H9 (cell line): ENCODE data around the gene KCNMB2. TPM values are rescaled to one million over a fixed set of nuclear protein-coding genes. Genes with fewer than 3 reads are reported as not detected.

Experiments
- DNase-seq: peaks from one replicate; pipeline ENCODE4 v3.0.0-alpha.2; 2017
- H2AFZ ChIP-seq: one replicate; pipeline ENCODE4 v1.6.1; 2013; ENCODE audit warnings: mild to moderate bottlenecking, low read length, control low read depth, moderate library complexity
- H2AK5ac ChIP-seq: 2 replicates; pipeline ENCODE4 v1.6.1; 2013; ENCODE audit warnings: low read length, control low read depth, mixed read lengths; ENCODE audit not compliant: insufficient read length
- H2BK120ac ChIP-seq: one replicate; pipeline ENCODE4 v1.6.1; 2013; ENCODE audit warnings: low read depth, mild to moderate bottlenecking, low read length, control low read depth, inconsistent platforms; ENCODE audit not compliant: poor library complexity, severe bottlenecking
- H2BK12ac ChIP-seq: 2 replicates; pipeline ENCODE4 v1.6.1; 2013; ENCODE audit warnings: low read length, control low read depth, mixed read lengths, low read depth; ENCODE audit not compliant: insufficient read length
- H2BK15ac ChIP-seq: 2 replicates; pipeline ENCODE4 v1.6.1; 2013; ENCODE audit warnings: low read depth, low read length, control low read depth
- H2BK20ac ChIP-seq: one replicate; pipeline ENCODE4 v1.6.1; 2013; ENCODE audit warnings: low read depth, mild to moderate bottlenecking, low read length, control low read depth, inconsistent platforms; ENCODE audit not compliant: poor library complexity, severe bottlenecking
- H2BK5ac ChIP-seq: 2 replicates; pipeline ENCODE4 v1.6.1; 2013; ENCODE audit warnings: low read length, control low read depth, mixed read lengths; ENCODE audit not compliant: insufficient read length
- H3K14ac ChIP-seq: 2 replicates; pipeline ENCODE4 v1.6.1; 2013; ENCODE audit warnings: low read length, control low read depth; ENCODE audit not compliant: insufficient read depth
- H3K18ac ChIP-seq: 2 replicates; pipeline ENCODE4 v1.6.1; 2013; ENCODE audit warnings: low read depth, mild to moderate bottlenecking, mixed read lengths, low read length, control low read depth; ENCODE audit not compliant: insufficient read length
- H3K23ac ChIP-seq: 2 replicates; pipeline ENCODE4 v1.6.1; 2013; ENCODE audit warnings: low read length, control low read depth, mixed read lengths, low read depth; ENCODE audit not compliant: insufficient read length
- H3K23me2 ChIP-seq: 2 replicates; pipeline ENCODE4 v1.6.1; 2013; ENCODE audit warnings: low read depth, mild to moderate bottlenecking, mixed read lengths, low read length, control low read depth; ENCODE audit not compliant: insufficient read length, poor library complexity, severe bottlenecking
- H3K27ac ChIP-seq: 2 replicates; pipeline ENCODE4 v1.5.1; 2013; ENCODE audit warnings: low read length, control low read depth, mixed read lengths, low read depth; ENCODE audit not compliant: insufficient read length
- H3K27me3 ChIP-seq: 2 replicates; pipeline ENCODE4 v1.6.1; 2013; ENCODE audit warnings: low read length, control low read depth, inconsistent platforms; ENCODE audit not compliant: insufficient read depth
- H3K4ac ChIP-seq: 2 replicates; pipeline ENCODE4 v1.6.1; 2013; ENCODE audit warnings: low read depth, mild to moderate bottlenecking, control low read depth, inconsistent platforms, low read length, moderate library complexity
- H3K4me1 ChIP-seq: 2 replicates; pipeline ENCODE4 v1.6.1; 2013; ENCODE audit warnings: low read length, control low read depth, inconsistent platforms; ENCODE audit not compliant: insufficient read depth
- H3K4me2 ChIP-seq: 2 replicates; pipeline ENCODE4 v1.6.1; 2013; ENCODE audit warnings: low read length, control low read depth, mixed read lengths; ENCODE audit not compliant: insufficient read length, insufficient read depth
- H3K56ac ChIP-seq: 2 replicates; pipeline ENCODE4 v1.6.1; 2013; ENCODE audit warnings: low read depth, mild to moderate bottlenecking, mixed read lengths, low read length, control low read depth; ENCODE audit not compliant: insufficient read length
- H3K79me1 ChIP-seq: 2 replicates; pipeline ENCODE4 v1.6.1; 2013; ENCODE audit warnings: low read depth, mild to moderate bottlenecking, moderate library complexity, low read length, control low read depth, inconsistent platforms; ENCODE audit not compliant: insufficient read depth, poor library complexity, severe bottlenecking
- H3K79me2 ChIP-seq: 2 replicates; pipeline ENCODE4 v1.6.1; 2013; ENCODE audit warnings: low read length, control low read depth, inconsistent platforms; ENCODE audit not compliant: insufficient read depth
- H3K9ac ChIP-seq: 2 replicates; pipeline ENCODE4 v1.6.1; 2013; ENCODE audit warnings: low read length, control low read depth, mixed read lengths; ENCODE audit not compliant: insufficient read length; ENCODE audit errors: extremely low read depth
- H3K9me3 ChIP-seq: one replicate; pipeline ENCODE4 v1.6.1; 2013; ENCODE audit warnings: low read depth, low read length, inconsistent platforms; ENCODE audit not compliant: control insufficient read depth
- H3T11ph ChIP-seq: one replicate; pipeline ENCODE4 v1.6.1; 2013; ENCODE audit warnings: mild to moderate bottlenecking, low read length, control low read depth, inconsistent platforms
- H4K20me1 ChIP-seq: one replicate; pipeline ENCODE4 v1.6.1; 2013; ENCODE audit not compliant: control insufficient read depth, insufficient read length, insufficient read depth
- H4K5ac ChIP-seq: 2 replicates; pipeline ENCODE4 v1.6.1; 2013; ENCODE audit warnings: low read depth, mild to moderate bottlenecking, mixed read lengths, low read length, control low read depth; ENCODE audit not compliant: insufficient read length
- H4K8ac ChIP-seq: replicated peaks from 2 replicates; pipeline ENCODE4 v1.6.1; 2013; ENCODE audit warnings: low read length, control low read depth, mixed read lengths, low read depth; ENCODE audit not compliant: insufficient read length
- H4K91ac ChIP-seq: 2 replicates; pipeline ENCODE4 v1.6.1; 2013; ENCODE audit warnings: low read depth, mild to moderate bottlenecking, moderate library complexity, mixed read lengths, low read length, control low read depth; ENCODE audit not compliant: insufficient read length
- H3K27ac Mint-ChIP-seq, 3 experiments: 2 replicates in 2 of 3; 3 replicates in 1 of 3; pipeline ENCODE4 v1.8.0; 2020 to 2021; ENCODE audit warnings: mixed read lengths in 3 of 3, mild to moderate bottlenecking in 1 of 3, moderate library complexity in 1 of 3
- H3K27me3 Mint-ChIP-seq: 2 replicates; pipeline ENCODE4 v1.8.0; 2021; ENCODE audit warnings: low read depth, mild to moderate bottlenecking, moderate library complexity, mixed read lengths
- H3K36me3 Mint-ChIP-seq, 3 experiments: 2 replicates in 2 of 3; 3 replicates in 1 of 3; pipeline ENCODE4 v1.8.0; 2020 to 2021; ENCODE audit warnings: low read depth in 3 of 3, mixed read lengths in 3 of 3; ENCODE audit not compliant: insufficient read depth in 1 of 3
- H3K4me1 Mint-ChIP-seq, 2 experiments: 2 replicates each; pipeline ENCODE4 v1.8.0; 2020; ENCODE audit warnings: mixed read lengths in 2 of 2
- H3K4me3 Mint-ChIP-seq, 2 experiments: 2 replicates in 1 of 2; 3 replicates in 1 of 2; pipeline ENCODE4 v1.8.0; 2020 to 2021; ENCODE audit warnings: mild to moderate bottlenecking in 2 of 2, mixed read lengths in 2 of 2, moderate library complexity in 1 of 2
- H3K9me3 Mint-ChIP-seq, 2 experiments: 2 replicates in 1 of 2; 3 replicates in 1 of 2; pipeline ENCODE4 v1.8.0; 2020; ENCODE audit warnings: mild to moderate bottlenecking in 2 of 2, mixed read lengths in 2 of 2, moderate library complexity in 1 of 2
- CTCF ChIP-seq: fragments of 200-600 bp; sonication (generic); conservative IDR thresholded peaks from 3 replicates; pipeline ENCODE4 v1.8.0; 2021; ENCODE audit warnings: antibody characterized with exemption, mild to moderate bottlenecking
- WGBS: extraction: QIAGEN DNeasy Blood & Tissue Kit; methylation state at CpG from one replicate; pipeline ENCODE4 v1.1.7; 2013; ENCODE audit warnings: missing lambda C conversion rate, low lambda C conversion rate, mixed read lengths; ENCODE audit not compliant: insufficient read length; ENCODE audit errors: extremely low coverage; 5-methylcytosine and 5-hydroxymethylcytosine counted together
- total RNA-seq: library from RNA; stranded (reverse); gene quantifications from 2 replicates; pipeline ENCODE4 v1.2.1, GENCODE V29; 2021

KCNMB2 gene
- total RNA-seq, 1 experiment from 2014 or later = not detected

- Histone ChIP-seq H3K79me2 (no peaks in the 10 kb centered on the region), H2BK12ac (no peak overlapping the region), H4K91ac (no peak overlapping the region), H3K4ac (no peak overlapping the region), H3K27ac (no peak overlapping the region), H2BK20ac (no peak overlapping the region), H2AFZ (no peak overlapping the region), H4K5ac (no peak overlapping the region), H3K14ac (no peak overlapping the region), H3T11ph (no peak overlapping the region), H3K4me2 (no peak overlapping the region), H4K20me1 (no peaks in the 10 kb centered on the region), H3K27me3 (no peaks in the 10 kb centered on the region), H2BK5ac (no peak overlapping the region), H2BK15ac (no peak overlapping the region), H3K56ac (no peak overlapping the region), H4K8ac (no peak overlapping the region), H3K23ac (no peak overlapping the region), H3K4me1 (no peaks in the 10 kb centered on the region), H3K18ac (no peak overlapping the region), H3K9ac (no peak overlapping the region), H2AK5ac (no peak overlapping the region), H3K79me1 (no peaks in the 10 kb centered on the region), H3K9me3 (no peaks in the 10 kb centered on the region), H2BK120ac (no peak overlapping the region), H3K23me2 (no peaks in the 10 kb centered on the region)
- WGBS = no CpG with 5 or more reads among the region's 2 CpGs
- H3K27me3 Mint-ChIP-seq = no peaks in the 10 kb centered on the region; the same call in 1 of the 2 replicates
- no peak overlapping the region for H3K4me3 Mint-ChIP-seq
- TF ChIP-seq CTCF = no peak
- DNase-seq = no peak
- H3K9me3 Mint-ChIP-seq = no peaks in the 10 kb centered on the region
- H3K36me3 Mint-ChIP-seq = no peaks in the 10 kb centered on the region; a peak in 1 of 7 replicates
- peaks cover 17 to 19% of the 10 kb centered on the region in 2 experiments for H3K4me1 Mint-ChIP-seq
- H3K27ac Mint-ChIP-seq = no peak overlapping the region
Observed at GRCh38 chr3:178602856-178603255, 66.6 kb downstream of the KCNMB2 start.
